HEK293 (cell line): ENCODE results near the gene MAD2L1BP.

ENCODE experiments used
- HOXD13 ChIP-seq: sonication (generic); formaldehyde crosslinking; IDR thresholded peaks from 2 replicates; pipeline ENCODE4 v1.8.0; 2022; ENCODE audit warnings: missing genetic modification reagents, borderline replicate concordance
- KLF8 ChIP-seq: fragments of 450-650 bp; formaldehyde crosslinking; IDR thresholded peaks from 2 replicates; pipeline ENCODE4 v1.5.1; 2016; ENCODE audit warnings: missing biosample characterization, missing genetic modification characterization
- OVOL3 ChIP-seq: fragments of 450-650 bp; formaldehyde crosslinking; IDR thresholded peaks from 2 replicates; pipeline ENCODE4 v1.5.1; 2016; ENCODE audit warnings: missing biosample characterization, missing genetic modification characterization
- PRDM1 ChIP-seq: fragments of 450-650 bp; formaldehyde crosslinking; IDR thresholded peaks from 2 replicates; pipeline ENCODE4; 2016; ENCODE audit warnings: missing biosample characterization, missing genetic modification characterization
- SCRT2 ChIP-seq: fragments of 450-650 bp; formaldehyde crosslinking; IDR thresholded peaks from 2 replicates; pipeline ENCODE4 v1.5.1; 2016; ENCODE audit warnings: missing biosample characterization, missing genetic modification characterization
- SETDB1 ChIP-seq: IDR thresholded peaks from one replicate; pipeline ENCODE4 v1.6.1; 2017; ENCODE audit warnings: mild to moderate bottlenecking, low read length, moderate library complexity, mixed read lengths; ENCODE audit not compliant: insufficient read length
- SP7 ChIP-seq: fragments of 450-650 bp; formaldehyde crosslinking; IDR thresholded peaks from 2 replicates; pipeline ENCODE4 v1.5.1; 2016; ENCODE audit warnings: missing biosample characterization, missing genetic modification characterization
- WT1 ChIP-seq: fragments of 450-650 bp; formaldehyde crosslinking; IDR thresholded peaks from 2 replicates; pipeline ENCODE4 v1.5.1; 2016; ENCODE audit warnings: missing biosample characterization, missing genetic modification characterization
- ZBTB48 ChIP-seq: fragments of 450-650 bp; formaldehyde crosslinking; IDR thresholded peaks from 2 replicates; pipeline ENCODE4 v1.5.1; 2016; ENCODE audit warnings: missing biosample characterization, missing genetic modification characterization
- ZFP37 ChIP-seq: fragments of 450-650 bp; formaldehyde crosslinking; IDR thresholded peaks from 2 replicates; pipeline ENCODE4 v1.5.1; 2016; ENCODE audit warnings: missing biosample characterization, missing genetic modification characterization
- ZNF132 ChIP-seq: fragments of 450-650 bp; formaldehyde crosslinking; IDR thresholded peaks from 2 replicates; pipeline ENCODE4 v1.5.1; 2017; ENCODE audit warnings: missing biosample characterization, missing genetic modification characterization, borderline replicate concordance
- ZNF140 ChIP-seq: fragments of 450-650 bp; formaldehyde crosslinking; IDR thresholded peaks from 2 replicates; pipeline ENCODE4 v1.5.1; 2016; ENCODE audit warnings: missing biosample characterization, missing genetic modification characterization
- ZNF175 ChIP-seq: fragments of 450-650 bp; formaldehyde crosslinking; IDR thresholded peaks from 2 replicates; pipeline ENCODE4 v1.5.1; 2016; ENCODE audit warnings: missing biosample characterization, missing genetic modification characterization
- ZNF24 ChIP-seq: fragments of 450-650 bp; formaldehyde crosslinking; IDR thresholded peaks from 2 replicates; pipeline ENCODE4 v1.5.1; 2016; ENCODE audit warnings: missing biosample characterization, missing genetic modification characterization
- ZNF37A ChIP-seq: fragments of 450-650 bp; IDR thresholded peaks from 2 replicates; pipeline ENCODE4 v1.5.1; 2018; ENCODE audit warnings: missing biosample characterization, missing genetic modification characterization
- ZNF394 ChIP-seq: fragments of 450-650 bp; formaldehyde crosslinking; IDR thresholded peaks from 2 replicates; pipeline ENCODE4 v1.5.1; 2016; ENCODE audit warnings: missing biosample characterization, missing genetic modification characterization, mild to moderate bottlenecking, moderate library complexity, borderline replicate concordance
- ZNF621 ChIP-seq: fragments of 450-650 bp; formaldehyde crosslinking; IDR thresholded peaks from 2 replicates; pipeline ENCODE4 v1.5.1; 2017; ENCODE audit warnings: missing biosample characterization, missing genetic modification characterization
- TF ChIP-seq, protein P1 (sequence below): fragments of 450-650 bp; formaldehyde crosslinking; IDR thresholded peaks from 2 replicates; pipeline ENCODE4 v1.5.1; 2016; ENCODE audit warnings: missing biosample characterization, missing genetic modification characterization
- TF ChIP-seq, protein P2 (sequence below): fragments of 450-650 bp; formaldehyde crosslinking; IDR thresholded peaks from 2 replicates; pipeline ENCODE4 v1.5.1; 2016; ENCODE audit warnings: missing biosample characterization, missing genetic modification characterization, borderline replicate concordance
- TF ChIP-seq, protein P3 (sequence below): fragments of 450-650 bp; formaldehyde crosslinking; IDR thresholded peaks from 2 replicates; pipeline ENCODE4 v1.5.1; 2016; ENCODE audit warnings: missing biosample characterization, missing genetic modification characterization
- TF ChIP-seq, protein P4 (sequence below): fragments of 450-650 bp; formaldehyde crosslinking; IDR thresholded peaks from 2 replicates; pipeline ENCODE4 v1.5.1; 2016; ENCODE audit warnings: missing biosample characterization, missing genetic modification characterization, borderline replicate concordance
- TF ChIP-seq, protein P5 (sequence below): fragments of 450-650 bp; formaldehyde crosslinking; IDR thresholded peaks from 2 replicates; pipeline ENCODE4 v1.5.1; 2016; ENCODE audit warnings: missing biosample characterization, missing genetic modification characterization
- TF ChIP-seq, protein P6 (sequence below): IDR thresholded peaks from 2 replicates; pipeline ENCODE4 v1.6.1; 2011; ENCODE audit warnings: mild to moderate bottlenecking, low read depth, low read length, borderline replicate concordance
- TF ChIP-seq, protein P7 (sequence below): fragments of 450-650 bp; formaldehyde crosslinking; IDR thresholded peaks from 2 replicates; pipeline ENCODE4 v1.5.1; 2016; ENCODE audit warnings: missing biosample characterization, missing genetic modification characterization

MAD2L1BP gene

DNA sequence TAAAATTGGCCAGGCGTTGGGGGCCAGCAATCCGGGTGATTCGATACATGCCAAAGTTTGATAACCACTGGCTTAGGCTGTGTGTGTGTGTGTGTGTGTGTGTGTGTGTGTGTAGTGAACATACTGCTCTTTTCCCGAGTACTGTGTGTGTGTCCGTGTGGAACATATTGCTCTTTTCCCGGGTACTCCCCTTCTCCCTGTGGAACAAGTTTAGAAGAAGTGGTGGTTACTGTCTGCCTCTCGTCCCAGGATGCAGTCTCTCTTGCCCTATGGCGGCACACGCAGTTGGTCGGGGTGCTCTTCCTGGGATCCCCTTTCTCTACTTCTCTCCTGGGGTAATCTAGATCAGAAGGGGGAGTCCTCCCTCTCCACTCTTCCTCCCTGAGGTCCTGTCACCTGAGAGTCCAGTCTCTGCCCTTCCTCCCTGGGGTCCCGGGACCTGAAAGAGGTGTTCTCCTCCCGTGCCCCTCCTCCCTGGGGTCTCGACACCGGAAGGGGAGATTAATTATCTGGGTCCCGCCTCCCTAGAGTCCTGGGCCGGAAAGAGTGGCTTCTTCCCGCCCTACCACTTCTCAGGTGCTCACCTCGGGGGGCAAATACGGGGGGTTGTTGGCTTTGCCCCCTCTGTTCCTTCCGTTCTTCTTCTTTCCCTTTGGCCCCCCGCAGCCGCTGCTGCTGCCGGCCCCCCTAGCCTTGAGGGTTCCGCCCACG is 7.1 kb upstream of the MAD2L1BP start (continued):
- no peak for TF ChIP-seq ZNF175
- no peak; the same call in 1 of the 2 replicates for TF ChIP-seq KLF8 (tag by site-specific recombination)
- TF ChIP-seq ZFP37 (tag by site-specific recombination), result no peak; the same call in 1 of the 2 replicates
- TF ChIP-seq, protein P1, sequence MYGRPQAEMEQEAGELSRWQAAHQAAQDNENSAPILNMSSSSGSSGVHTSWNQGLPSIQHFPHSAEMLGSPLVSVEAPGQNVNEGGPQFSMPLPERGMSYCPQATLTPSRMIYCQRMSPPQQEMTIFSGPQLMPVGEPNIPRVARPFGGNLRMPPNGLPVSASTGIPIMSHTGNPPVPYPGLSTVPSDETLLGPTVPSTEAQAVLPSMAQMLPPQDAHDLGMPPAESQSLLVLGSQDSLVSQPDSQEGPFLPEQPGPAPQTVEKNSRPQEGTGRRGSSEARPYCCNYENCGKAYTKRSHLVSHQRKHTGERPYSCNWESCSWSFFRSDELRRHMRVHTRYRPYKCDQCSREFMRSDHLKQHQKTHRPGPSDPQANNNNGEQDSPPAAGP (tag by site-specific recombination), result peak; percentile 29; the same call in 1 of the 2 replicates
- TF ChIP-seq ZNF37A (tag by site-specific recombination), result no peak
- no peak for TF ChIP-seq ZNF140
- TF ChIP-seq, protein P2, sequence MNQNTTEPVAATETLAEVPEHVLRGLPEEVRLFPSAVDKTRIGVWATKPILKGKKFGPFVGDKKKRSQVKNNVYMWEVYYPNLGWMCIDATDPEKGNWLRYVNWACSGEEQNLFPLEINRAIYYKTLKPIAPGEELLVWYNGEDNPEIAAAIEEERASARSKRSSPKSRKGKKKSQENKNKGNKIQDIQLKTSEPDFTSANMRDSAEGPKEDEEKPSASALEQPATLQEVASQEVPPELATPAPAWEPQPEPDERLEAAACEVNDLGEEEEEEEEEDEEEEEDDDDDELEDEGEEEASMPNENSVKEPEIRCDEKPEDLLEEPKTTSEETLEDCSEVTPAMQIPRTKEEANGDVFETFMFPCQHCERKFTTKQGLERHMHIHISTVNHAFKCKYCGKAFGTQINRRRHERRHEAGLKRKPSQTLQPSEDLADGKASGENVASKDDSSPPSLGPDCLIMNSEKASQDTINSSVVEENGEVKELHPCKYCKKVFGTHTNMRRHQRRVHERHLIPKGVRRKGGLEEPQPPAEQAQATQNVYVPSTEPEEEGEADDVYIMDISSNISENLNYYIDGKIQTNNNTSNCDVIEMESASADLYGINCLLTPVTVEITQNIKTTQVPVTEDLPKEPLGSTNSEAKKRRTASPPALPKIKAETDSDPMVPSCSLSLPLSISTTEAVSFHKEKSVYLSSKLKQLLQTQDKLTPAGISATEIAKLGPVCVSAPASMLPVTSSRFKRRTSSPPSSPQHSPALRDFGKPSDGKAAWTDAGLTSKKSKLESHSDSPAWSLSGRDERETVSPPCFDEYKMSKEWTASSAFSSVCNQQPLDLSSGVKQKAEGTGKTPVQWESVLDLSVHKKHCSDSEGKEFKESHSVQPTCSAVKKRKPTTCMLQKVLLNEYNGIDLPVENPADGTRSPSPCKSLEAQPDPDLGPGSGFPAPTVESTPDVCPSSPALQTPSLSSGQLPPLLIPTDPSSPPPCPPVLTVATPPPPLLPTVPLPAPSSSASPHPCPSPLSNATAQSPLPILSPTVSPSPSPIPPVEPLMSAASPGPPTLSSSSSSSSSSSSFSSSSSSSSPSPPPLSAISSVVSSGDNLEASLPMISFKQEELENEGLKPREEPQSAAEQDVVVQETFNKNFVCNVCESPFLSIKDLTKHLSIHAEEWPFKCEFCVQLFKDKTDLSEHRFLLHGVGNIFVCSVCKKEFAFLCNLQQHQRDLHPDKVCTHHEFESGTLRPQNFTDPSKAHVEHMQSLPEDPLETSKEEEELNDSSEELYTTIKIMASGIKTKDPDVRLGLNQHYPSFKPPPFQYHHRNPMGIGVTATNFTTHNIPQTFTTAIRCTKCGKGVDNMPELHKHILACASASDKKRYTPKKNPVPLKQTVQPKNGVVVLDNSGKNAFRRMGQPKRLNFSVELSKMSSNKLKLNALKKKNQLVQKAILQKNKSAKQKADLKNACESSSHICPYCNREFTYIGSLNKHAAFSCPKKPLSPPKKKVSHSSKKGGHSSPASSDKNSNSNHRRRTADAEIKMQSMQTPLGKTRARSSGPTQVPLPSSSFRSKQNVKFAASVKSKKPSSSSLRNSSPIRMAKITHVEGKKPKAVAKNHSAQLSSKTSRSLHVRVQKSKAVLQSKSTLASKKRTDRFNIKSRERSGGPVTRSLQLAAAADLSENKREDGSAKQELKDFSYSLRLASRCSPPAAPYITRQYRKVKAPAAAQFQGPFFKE, result no peak
- TF ChIP-seq, protein P3, sequence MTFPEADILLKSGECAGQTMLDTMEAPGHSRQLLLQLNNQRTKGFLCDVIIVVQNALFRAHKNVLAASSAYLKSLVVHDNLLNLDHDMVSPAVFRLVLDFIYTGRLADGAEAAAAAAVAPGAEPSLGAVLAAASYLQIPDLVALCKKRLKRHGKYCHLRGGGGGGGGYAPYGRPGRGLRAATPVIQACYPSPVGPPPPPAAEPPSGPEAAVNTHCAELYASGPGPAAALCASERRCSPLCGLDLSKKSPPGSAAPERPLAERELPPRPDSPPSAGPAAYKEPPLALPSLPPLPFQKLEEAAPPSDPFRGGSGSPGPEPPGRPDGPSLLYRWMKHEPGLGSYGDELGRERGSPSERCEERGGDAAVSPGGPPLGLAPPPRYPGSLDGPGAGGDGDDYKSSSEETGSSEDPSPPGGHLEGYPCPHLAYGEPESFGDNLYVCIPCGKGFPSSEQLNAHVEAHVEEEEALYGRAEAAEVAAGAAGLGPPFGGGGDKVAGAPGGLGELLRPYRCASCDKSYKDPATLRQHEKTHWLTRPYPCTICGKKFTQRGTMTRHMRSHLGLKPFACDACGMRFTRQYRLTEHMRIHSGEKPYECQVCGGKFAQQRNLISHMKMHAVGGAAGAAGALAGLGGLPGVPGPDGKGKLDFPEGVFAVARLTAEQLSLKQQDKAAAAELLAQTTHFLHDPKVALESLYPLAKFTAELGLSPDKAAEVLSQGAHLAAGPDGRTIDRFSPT (tag by site-specific recombination), result no peak
- no peak for TF ChIP-seq ZNF24 (tag by site-specific recombination)
- no peak for TF ChIP-seq HOXD13 (CRISPR knock-in tag)
- TF ChIP-seq, protein P4, sequence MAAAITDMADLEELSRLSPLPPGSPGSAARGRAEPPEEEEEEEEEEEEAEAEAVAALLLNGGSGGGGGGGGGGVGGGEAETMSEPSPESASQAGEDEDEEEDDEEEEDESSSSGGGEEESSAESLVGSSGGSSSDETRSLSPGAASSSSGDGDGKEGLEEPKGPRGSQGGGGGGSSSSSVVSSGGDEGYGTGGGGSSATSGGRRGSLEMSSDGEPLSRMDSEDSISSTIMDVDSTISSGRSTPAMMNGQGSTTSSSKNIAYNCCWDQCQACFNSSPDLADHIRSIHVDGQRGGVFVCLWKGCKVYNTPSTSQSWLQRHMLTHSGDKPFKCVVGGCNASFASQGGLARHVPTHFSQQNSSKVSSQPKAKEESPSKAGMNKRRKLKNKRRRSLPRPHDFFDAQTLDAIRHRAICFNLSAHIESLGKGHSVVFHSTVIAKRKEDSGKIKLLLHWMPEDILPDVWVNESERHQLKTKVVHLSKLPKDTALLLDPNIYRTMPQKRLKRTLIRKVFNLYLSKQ (tag by site-specific recombination), result no peak
- TF ChIP-seq, protein P5, sequence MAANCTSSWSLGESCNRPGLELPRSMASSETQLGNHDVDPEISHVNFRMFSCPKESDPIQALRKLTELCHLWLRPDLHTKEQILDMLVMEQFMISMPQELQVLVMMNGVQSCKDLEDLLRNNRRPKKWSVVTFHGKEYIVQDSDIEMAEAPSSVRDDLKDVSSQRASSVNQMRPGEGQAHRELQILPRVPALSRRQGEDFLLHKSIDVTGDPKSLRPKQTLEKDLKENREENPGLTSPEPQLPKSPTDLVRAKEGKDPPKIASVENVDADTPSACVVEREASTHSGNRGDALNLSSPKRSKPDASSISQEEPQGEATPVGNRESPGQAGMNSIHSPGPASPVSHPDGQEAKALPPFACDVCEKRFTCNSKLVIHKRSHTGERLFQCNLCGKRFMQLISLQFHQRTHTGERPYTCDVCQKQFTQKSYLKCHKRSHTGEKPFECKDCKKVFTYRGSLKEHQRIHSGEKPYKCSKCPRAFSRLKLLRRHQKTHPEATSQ, result no peak
- TF ChIP-seq SETDB1, result no peak
- TF ChIP-seq WT1, result 0 out of 2 replicates have a peak, but pooled peaks have one; percentile 42
- TF ChIP-seq ZNF621 (tag by site-specific recombination), result no peak
- no peak for TF ChIP-seq SCRT2 (tag by site-specific recombination)
- TF ChIP-seq ZBTB48 (tag by site-specific recombination), result 0 out of 2 replicates have a peak, but pooled peaks have one; percentile 12
- TF ChIP-seq PRDM1 (tag by site-specific recombination), result no peak
- peak; percentile 62; the same call in 1 of the 2 replicates for TF ChIP-seq ZNF394 (tag by site-specific recombination)
- TF ChIP-seq ZNF132 (tag by site-specific recombination), result no peak
- TF ChIP-seq SP7 (tag by site-specific recombination), result peak; percentile 63; the same call in 1 of the 2 replicates
- TF ChIP-seq, protein P6, sequence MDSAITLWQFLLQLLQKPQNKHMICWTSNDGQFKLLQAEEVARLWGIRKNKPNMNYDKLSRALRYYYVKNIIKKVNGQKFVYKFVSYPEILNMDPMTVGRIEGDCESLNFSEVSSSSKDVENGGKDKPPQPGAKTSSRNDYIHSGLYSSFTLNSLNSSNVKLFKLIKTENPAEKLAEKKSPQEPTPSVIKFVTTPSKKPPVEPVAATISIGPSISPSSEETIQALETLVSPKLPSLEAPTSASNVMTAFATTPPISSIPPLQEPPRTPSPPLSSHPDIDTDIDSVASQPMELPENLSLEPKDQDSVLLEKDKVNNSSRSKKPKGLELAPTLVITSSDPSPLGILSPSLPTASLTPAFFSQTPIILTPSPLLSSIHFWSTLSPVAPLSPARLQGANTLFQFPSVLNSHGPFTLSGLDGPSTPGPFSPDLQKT, result no peak
- TF ChIP-seq, protein P7, sequence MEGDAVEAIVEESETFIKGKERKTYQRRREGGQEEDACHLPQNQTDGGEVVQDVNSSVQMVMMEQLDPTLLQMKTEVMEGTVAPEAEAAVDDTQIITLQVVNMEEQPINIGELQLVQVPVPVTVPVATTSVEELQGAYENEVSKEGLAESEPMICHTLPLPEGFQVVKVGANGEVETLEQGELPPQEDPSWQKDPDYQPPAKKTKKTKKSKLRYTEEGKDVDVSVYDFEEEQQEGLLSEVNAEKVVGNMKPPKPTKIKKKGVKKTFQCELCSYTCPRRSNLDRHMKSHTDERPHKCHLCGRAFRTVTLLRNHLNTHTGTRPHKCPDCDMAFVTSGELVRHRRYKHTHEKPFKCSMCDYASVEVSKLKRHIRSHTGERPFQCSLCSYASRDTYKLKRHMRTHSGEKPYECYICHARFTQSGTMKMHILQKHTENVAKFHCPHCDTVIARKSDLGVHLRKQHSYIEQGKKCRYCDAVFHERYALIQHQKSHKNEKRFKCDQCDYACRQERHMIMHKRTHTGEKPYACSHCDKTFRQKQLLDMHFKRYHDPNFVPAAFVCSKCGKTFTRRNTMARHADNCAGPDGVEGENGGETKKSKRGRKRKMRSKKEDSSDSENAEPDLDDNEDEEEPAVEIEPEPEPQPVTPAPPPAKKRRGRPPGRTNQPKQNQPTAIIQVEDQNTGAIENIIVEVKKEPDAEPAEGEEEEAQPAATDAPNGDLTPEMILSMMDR, result no peak
- TF ChIP-seq OVOL3 (tag by site-specific recombination), result no peak
